GM21381 (cell line): ENCODE data around the gene ADAM11.

Experiments
- ATAC-seq: cut with Tn5 transposase; IDR thresholded peaks from one replicate; pipeline ENCODE4 v1.9.1; 2021; ENCODE audit warnings: mild to moderate bottlenecking, moderate library complexity; ENCODE audit not compliant: unreplicated experiment

Gene ADAM11

GRCh38 chr17:44757045-44757917 lies 1.5 kb upstream of the ADAM11 start:
- no peak for ATAC-seq

- no peak for ATAC-seq
Measured at GRCh38 chr17:44757918-44758413, 822 bp upstream of the ADAM11 start.

- ATAC-seq = no peak
Measured at GRCh38 chr17:44759086-44759915, 513 bp downstream of the ADAM11 start.

GRCh38 chr17:44759916-44760243 lies 1.1 kb downstream of the ADAM11 start:
- ATAC-seq = no peak

GRCh38 chr17:44760474-44761308 lies 1.9 kb downstream of the ADAM11 start:
- ATAC-seq = no peak

- ATAC-seq = no peak
Measured at GRCh38 chr17:44761932-44762810, 3.4 kb downstream of the ADAM11 start.

- no peak for ATAC-seq
Measured at GRCh38 chr17:44763170-44763569, 4.4 kb downstream of the ADAM11 start.

- no peak for ATAC-seq
Measured at GRCh38 chr17:44765965-44766364, 7.2 kb downstream of the ADAM11 start.

GRCh38 chr17:44766409-44767038 lies 7.7 kb downstream of the ADAM11 start:
- ATAC-seq = no peak

GRCh38 chr17:44767493-44767892 lies 8.7 kb downstream of the ADAM11 start:
- no peak for ATAC-seq

- ATAC-seq = no peak
Measured at GRCh38 chr17:44768505-44769142, 9.8 kb downstream of the ADAM11 start.

GRCh38 chr17:44769230-44769629 lies 10.4 kb downstream of the ADAM11 start:
- no peak for ATAC-seq

- no peak for ATAC-seq
Measured at GRCh38 chr17:44769647-44770084, 10.9 kb downstream of the ADAM11 start.

- ATAC-seq = no peak
Measured at GRCh38 chr17:44770166-44770925, 11.6 kb downstream of the ADAM11 start.

GRCh38 chr17:44772308-44773045 lies 13.7 kb downstream of the ADAM11 start:
- ATAC-seq = no peak

- no peak for ATAC-seq
Measured at GRCh38 chr17:44773140-44773539, 14.4 kb downstream of the ADAM11 start.

GRCh38 chr17:44774271-44775135 lies 15.7 kb downstream of the ADAM11 start:
- no peak for ATAC-seq
